Measurements from ENCODE around the gene LIG4. TPM values are rescaled to one million over a fixed set of nuclear protein-coding genes. Genes with fewer than 3 reads are reported as not detected.

The LIG4 gene
- total RNA-seq, 1 donor from 2014 or later = 12.1 TPM

DNA sequence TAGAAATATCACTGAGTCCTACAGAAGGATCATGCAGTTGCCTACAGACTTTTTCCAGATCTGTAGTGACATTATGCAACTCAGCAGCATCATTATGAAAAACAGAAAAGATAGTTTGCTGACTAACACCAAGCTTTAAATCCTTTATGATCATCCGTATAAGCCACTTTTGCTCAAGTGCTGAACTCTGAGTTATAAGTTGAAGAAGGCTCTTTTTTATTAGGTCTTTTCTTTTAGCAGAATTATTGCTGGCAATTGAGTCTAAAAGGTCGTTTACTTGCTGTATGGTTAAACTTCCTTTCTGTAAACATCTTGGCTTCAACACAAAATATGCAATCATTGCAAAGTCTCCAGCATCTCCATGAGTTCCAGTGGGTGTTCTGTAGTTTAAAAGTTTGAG is 4.8 kb downstream of the LIG4 start:
- no peak overlapping the region for H3K4me3 Mint-ChIP-seq (ENCODE audit: unreplicated experiment)
- H3K4me1 Mint-ChIP-seq (ENCODE audit: unreplicated experiment) = peaks cover 6% of the 10 kb centered on the region
- H3K27me3 Mint-ChIP-seq (ENCODE audit: unreplicated experiment) = no peaks in the 10 kb centered on the region
- TF ChIP-seq CTCF (IDR thresholded peaks at IDR 0.05) = no peak
- DNase-seq (ENCODE audit: extremely low spot score, unreplicated experiment) = no peak
- H3K36me3 Mint-ChIP-seq (ENCODE audit: unreplicated experiment) = peaks cover 21% of the 10 kb centered on the region
- peaks cover 10% of the 10 kb centered on the region for H3K9me3 Mint-ChIP-seq (ENCODE audit: unreplicated experiment)
- H3K27ac Mint-ChIP-seq (ENCODE audit: unreplicated experiment) = no peak overlapping the region

DNA sequence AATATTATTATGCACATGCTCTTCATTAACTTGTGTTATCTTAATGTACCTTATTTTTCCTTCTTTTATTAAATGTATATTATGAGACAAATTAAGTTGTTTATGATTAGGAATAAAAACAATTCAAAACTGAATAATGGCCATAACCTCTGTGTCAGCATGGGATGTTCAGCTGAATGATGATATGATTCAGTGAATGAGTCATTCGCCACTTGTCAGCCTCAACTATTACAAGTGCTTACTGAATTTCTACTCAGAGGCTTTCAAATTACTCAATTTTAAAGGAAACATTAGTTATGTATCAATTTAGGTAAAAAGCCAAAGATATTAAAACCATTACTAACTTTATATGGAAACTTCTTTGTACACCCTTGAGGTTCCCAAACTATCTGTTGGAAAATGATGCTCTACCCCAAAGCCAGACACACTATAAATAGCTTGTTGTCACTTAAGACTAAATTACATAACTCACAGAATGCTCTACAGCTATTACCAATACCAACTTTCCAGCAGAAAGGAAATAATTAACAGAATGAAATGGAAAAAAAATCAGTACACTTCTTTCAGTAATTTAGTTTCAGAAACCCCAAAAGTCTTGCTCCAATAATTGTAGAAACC is 14.4 kb downstream of the LIG4 start:
- Mint-ChIP-seq H3K27ac (ENCODE audit: unreplicated experiment) (no peak overlapping the region), H3K4me1 (ENCODE audit: unreplicated experiment) (no peaks in the 10 kb centered on the region), H3K9me3 (ENCODE audit: unreplicated experiment) (no peaks in the 10 kb centered on the region), H3K4me3 (ENCODE audit: unreplicated experiment) (no peak overlapping the region), H3K27me3 (ENCODE audit: unreplicated experiment) (peaks cover 52% of the 10 kb centered on the region), H3K36me3 (ENCODE audit: unreplicated experiment) (no peaks in the 10 kb centered on the region)
- TF ChIP-seq CTCF (IDR thresholded peaks at IDR 0.05) = no peak
- no peak for DNase-seq (ENCODE audit: extremely low spot score, unreplicated experiment)

DNA sequence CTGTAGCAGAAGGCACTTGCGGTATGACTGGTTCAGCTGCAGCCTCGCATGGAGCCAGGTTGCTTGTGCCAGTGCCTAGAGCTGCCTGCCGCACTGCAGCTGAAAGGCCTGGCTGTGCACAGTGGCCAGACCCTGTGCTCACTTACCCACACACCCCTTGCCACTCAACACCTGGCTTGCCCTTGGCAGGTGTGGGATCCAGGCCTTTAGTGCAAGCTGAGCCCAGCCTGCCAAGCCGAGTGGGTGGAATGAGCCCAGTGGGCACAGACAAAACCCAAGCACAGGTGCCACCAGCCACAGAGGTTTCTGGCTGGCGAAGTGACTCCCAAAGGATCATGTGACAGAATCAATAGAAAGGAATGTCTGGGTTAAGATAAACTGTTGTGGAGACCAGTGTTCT is 19.5 kb downstream of the LIG4 start:
- peaks cover 6% of the 10 kb centered on the region for H3K9me3 Mint-ChIP-seq (ENCODE audit: unreplicated experiment)
- no peak for DNase-seq (ENCODE audit: extremely low spot score, unreplicated experiment)
- no peak overlapping the region for H3K4me3 Mint-ChIP-seq (ENCODE audit: unreplicated experiment)

GRCh38 chr13:108195146-108195545 is 20.2 kb downstream of the LIG4 start:
- Mint-ChIP-seq H3K27ac (ENCODE audit: unreplicated experiment) (no peak overlapping the region), H3K9me3 (ENCODE audit: unreplicated experiment) (peaks cover 6% of the 10 kb centered on the region), H3K36me3 (ENCODE audit: unreplicated experiment) (no peaks in the 10 kb centered on the region), H3K27me3 (ENCODE audit: unreplicated experiment) (peaks cover 42% of the 10 kb centered on the region), H3K4me3 (ENCODE audit: unreplicated experiment) (no peak overlapping the region), H3K4me1 (ENCODE audit: unreplicated experiment) (no peaks in the 10 kb centered on the region)
- DNase-seq (ENCODE audit: extremely low spot score, unreplicated experiment) = no peak
- TF ChIP-seq CTCF (IDR thresholded peaks at IDR 0.05) = no peak

More for the DNA sequence above, 19.5 kb downstream of the LIG4 start:
- Mint-ChIP-seq H3K4me1 (ENCODE audit: unreplicated experiment) (no peaks in the 10 kb centered on the region), H3K36me3 (ENCODE audit: unreplicated experiment) (no peaks in the 10 kb centered on the region), H3K27ac (ENCODE audit: unreplicated experiment) (no peak overlapping the region), H3K27me3 (ENCODE audit: unreplicated experiment) (peaks cover 37% of the 10 kb centered on the region)
- TF ChIP-seq CTCF (IDR thresholded peaks at IDR 0.05) = no peak

- no peak for TF ChIP-seq CTCF (IDR thresholded peaks at IDR 0.05)
- Mint-ChIP-seq H3K9me3 (ENCODE audit: unreplicated experiment) (peaks cover 6% of the 10 kb centered on the region), H3K36me3 (ENCODE audit: unreplicated experiment) (no peaks in the 10 kb centered on the region), H3K27me3 (ENCODE audit: unreplicated experiment) (peaks cover 38% of the 10 kb centered on the region), H3K4me1 (ENCODE audit: unreplicated experiment) (no peaks in the 10 kb centered on the region), H3K4me3 (ENCODE audit: unreplicated experiment) (no peak overlapping the region), H3K27ac (ENCODE audit: unreplicated experiment) (no peak overlapping the region)
- DNase-seq (ENCODE audit: extremely low spot score, unreplicated experiment) = no peak
These were observed 20.9 kb downstream of the LIG4 start for GRCh38 chr13:108194435-108194936.

Measured in osteocyte (in vitro differentiated cells).